Colonic mucosa (tissue), 4 donors: ENCODE measurements around the gene DMD. TPM values are rescaled to one million over a fixed set of nuclear protein-coding genes. Genes with fewer than 3 reads are reported as not detected.

ENCODE experiments used
- DNase-seq: peaks from one replicate; pipeline ENCODE4 v3.0.0-alpha.2; 2020
- H3K27ac ChIP-seq: fragments of 200-600 bp; one replicate; pipeline ENCODE4 v1.8.0; 2021
- H3K27me3 ChIP-seq: fragments of 200-600 bp; one replicate; pipeline ENCODE4 v1.8.0; 2021
- H3K36me3 ChIP-seq: fragments of 200-600 bp; one replicate; pipeline ENCODE4 v1.8.0; 2021
- H3K4me1 ChIP-seq: fragments of 200-600 bp; one replicate; pipeline ENCODE4 v1.8.0; 2021; ENCODE audit warnings: mild to moderate bottlenecking
- H3K4me3 ChIP-seq: fragments of 200-600 bp; one replicate; pipeline ENCODE4 v1.8.0; 2021
- H3K9ac ChIP-seq, 2 donors: one replicate each; pipeline ENCODE4 v1.7.0; 2013; ENCODE audit warnings: control low read depth in 2 of 2, low read depth in 2 of 2, low read length in 2 of 2
- H3K9me3 ChIP-seq: fragments of 200-600 bp; one replicate; pipeline ENCODE4 v1.8.0; 2021
- intact Hi-C: fragments of 100-400 bp; cut with DNase I; formaldehyde crosslinking; loops from one replicate; pipeline ENCODE4 v1.14.1; 2022
- total RNA-seq, 2 donors: library from RNA; stranded (reverse); fragmentation: NEBNext Ultra II Directional in 1 of 2; extraction: Animal tissue kit (Norgen Biotek cat#: 25700) in 1 of 2; gene quantifications; one replicate each; pipeline ENCODE4 v1.2.1, GENCODE V29; 2021
- TF ChIP-seq, protein P1 (sequence below): fragments of 200-600 bp; IDR thresholded peaks from one replicate; pipeline ENCODE4 v1.8.0; 2022; ENCODE audit warnings: antibody characterized with exemption, mild to moderate bottlenecking
- donor health status: healthy.
- donor health status: DM: no; HTN: no; CAD: no.
- donor health status: DM: no; HTN: no; CAD: no.

Gene DMD
- total RNA-seq, 2 donors from 2014 or later, result 7.3 to 24.5 TPM

DNA sequence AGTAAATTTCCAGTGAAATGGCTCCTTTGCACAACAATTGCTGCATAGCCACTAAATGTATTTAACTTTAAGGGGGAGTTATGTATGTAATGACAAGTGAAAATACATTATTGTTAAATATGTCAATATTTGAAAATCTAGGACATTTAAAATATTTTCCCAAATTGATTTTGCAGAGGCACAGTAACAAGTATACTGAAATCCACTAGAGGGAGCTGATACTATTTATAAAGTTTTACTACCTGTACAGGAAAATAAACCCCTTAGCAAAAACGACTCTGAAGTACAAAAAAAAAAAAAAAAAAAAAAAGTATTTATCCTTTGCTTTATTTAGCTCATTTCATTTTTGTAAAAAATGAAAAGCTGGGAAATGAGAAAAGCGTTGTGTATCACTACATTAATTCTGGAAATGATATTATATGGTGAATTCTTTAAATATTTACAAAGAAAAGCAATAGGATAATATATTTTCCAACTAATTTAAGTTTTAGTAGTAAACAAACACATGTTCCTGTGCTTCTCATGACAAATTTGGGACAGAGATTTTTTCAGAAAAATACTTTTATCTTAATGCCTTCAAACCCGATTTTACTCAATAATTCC lies 727.7 kb downstream of the DMD start:
- no peaks in the 10 kb centered on the region for H3K9me3 ChIP-seq
- intact Hi-C loops, result no loop called here
- TF ChIP-seq, protein P1, sequence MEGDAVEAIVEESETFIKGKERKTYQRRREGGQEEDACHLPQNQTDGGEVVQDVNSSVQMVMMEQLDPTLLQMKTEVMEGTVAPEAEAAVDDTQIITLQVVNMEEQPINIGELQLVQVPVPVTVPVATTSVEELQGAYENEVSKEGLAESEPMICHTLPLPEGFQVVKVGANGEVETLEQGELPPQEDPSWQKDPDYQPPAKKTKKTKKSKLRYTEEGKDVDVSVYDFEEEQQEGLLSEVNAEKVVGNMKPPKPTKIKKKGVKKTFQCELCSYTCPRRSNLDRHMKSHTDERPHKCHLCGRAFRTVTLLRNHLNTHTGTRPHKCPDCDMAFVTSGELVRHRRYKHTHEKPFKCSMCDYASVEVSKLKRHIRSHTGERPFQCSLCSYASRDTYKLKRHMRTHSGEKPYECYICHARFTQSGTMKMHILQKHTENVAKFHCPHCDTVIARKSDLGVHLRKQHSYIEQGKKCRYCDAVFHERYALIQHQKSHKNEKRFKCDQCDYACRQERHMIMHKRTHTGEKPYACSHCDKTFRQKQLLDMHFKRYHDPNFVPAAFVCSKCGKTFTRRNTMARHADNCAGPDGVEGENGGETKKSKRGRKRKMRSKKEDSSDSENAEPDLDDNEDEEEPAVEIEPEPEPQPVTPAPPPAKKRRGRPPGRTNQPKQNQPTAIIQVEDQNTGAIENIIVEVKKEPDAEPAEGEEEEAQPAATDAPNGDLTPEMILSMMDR, result no peak
- no peak overlapping the region for H3K27ac ChIP-seq
- no peak overlapping the region for H3K9ac ChIP-seq
- no peaks in the 10 kb centered on the region for H3K27me3 ChIP-seq
- no peaks in the 10 kb centered on the region for H3K4me1 ChIP-seq
- no peaks in the 10 kb centered on the region for H3K36me3 ChIP-seq
- no peak overlapping the region for H3K4me3 ChIP-seq
- DNase-seq, result no peak

DNA sequence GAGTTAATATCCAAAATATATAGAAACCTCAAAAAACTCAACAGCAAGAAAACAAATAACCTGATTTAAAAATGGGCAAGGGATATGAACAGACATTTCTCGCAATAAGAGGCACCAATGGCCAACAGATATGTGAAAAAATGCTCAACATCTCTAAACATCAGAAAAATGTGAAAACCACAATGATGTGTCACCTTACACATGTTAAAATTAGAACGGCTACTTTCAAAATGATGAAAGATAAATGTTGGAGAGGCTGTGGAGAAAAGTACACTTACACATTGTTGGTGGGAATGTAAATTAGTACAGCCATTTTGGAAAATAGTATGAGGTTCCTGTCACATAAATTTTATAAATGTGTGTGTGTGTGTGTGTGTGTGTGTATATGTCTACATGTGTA lies 731.3 kb downstream of the DMD start:
- no peaks in the 10 kb centered on the region for H3K27me3 ChIP-seq
- H3K4me1 ChIP-seq, result no peaks in the 10 kb centered on the region
- H3K27ac ChIP-seq, result no peak overlapping the region
- no peak overlapping the region for H3K4me3 ChIP-seq
- H3K9ac ChIP-seq, result no peak overlapping the region
- TF ChIP-seq, protein P1, result no peak
- no peaks in the 10 kb centered on the region for H3K9me3 ChIP-seq
- intact Hi-C loops, result no loop called here
- no peaks in the 10 kb centered on the region for H3K36me3 ChIP-seq
- no peak for DNase-seq

DNA sequence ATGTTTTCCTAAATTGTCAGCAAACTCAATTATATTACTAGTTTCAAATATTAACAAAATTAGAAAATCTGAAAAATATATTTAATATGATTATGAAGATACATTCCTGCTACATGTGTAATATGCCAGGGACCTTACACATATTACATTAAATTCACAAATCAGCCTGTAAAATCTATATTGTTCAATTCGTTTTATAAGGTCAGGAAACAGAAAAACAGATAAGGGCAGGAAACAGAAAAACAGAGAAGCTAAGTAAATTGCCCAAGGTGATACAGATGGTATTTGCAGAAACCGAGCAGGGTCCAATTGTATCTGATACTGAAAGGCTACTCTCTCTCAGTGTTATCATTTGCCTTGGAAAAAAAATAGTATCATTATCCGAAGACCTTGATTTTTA lies 739.0 kb downstream of the DMD start:
- H3K4me3 ChIP-seq, result no peak overlapping the region
- TF ChIP-seq, protein P1, result no peak
- H3K4me1 ChIP-seq, result no peaks in the 10 kb centered on the region
- DNase-seq, result no peak
- intact Hi-C loops, result no loop called here
- H3K27me3 ChIP-seq, result no peaks in the 10 kb centered on the region
- no peak overlapping the region for H3K27ac ChIP-seq
- H3K9me3 ChIP-seq, result no peaks in the 10 kb centered on the region
- no peak overlapping the region for H3K9ac ChIP-seq
- H3K36me3 ChIP-seq, result no peaks in the 10 kb centered on the region

DNA sequence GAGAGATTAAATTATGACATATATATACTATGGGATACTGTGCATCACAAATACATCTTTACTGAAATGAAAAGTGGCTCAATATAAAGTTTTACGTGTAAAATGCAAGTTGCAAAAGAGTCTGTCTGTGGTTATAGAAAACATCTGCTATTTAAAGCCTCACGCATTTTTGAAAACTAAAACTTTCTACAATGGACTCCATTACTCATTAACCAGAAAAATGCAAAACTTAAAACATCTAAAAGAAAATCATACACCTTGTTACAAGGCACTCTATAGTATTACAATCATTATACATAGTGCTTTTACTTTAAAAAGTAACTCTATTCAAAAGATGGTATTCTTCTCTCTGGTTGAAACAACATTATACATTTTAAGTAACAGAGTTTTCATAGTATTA lies 755.6 kb downstream of the DMD start:
- no peaks in the 10 kb centered on the region for H3K9me3 ChIP-seq
- H3K4me1 ChIP-seq, result no peaks in the 10 kb centered on the region
- no peak overlapping the region for H3K4me3 ChIP-seq
- no peaks in the 10 kb centered on the region for H3K36me3 ChIP-seq
- TF ChIP-seq, protein P1, result no peak
- intact Hi-C loops, result no loop called here
- no peak for DNase-seq
- no peaks in the 10 kb centered on the region for H3K27me3 ChIP-seq
- no peak overlapping the region for H3K9ac ChIP-seq
- no peak overlapping the region for H3K27ac ChIP-seq

DNA sequence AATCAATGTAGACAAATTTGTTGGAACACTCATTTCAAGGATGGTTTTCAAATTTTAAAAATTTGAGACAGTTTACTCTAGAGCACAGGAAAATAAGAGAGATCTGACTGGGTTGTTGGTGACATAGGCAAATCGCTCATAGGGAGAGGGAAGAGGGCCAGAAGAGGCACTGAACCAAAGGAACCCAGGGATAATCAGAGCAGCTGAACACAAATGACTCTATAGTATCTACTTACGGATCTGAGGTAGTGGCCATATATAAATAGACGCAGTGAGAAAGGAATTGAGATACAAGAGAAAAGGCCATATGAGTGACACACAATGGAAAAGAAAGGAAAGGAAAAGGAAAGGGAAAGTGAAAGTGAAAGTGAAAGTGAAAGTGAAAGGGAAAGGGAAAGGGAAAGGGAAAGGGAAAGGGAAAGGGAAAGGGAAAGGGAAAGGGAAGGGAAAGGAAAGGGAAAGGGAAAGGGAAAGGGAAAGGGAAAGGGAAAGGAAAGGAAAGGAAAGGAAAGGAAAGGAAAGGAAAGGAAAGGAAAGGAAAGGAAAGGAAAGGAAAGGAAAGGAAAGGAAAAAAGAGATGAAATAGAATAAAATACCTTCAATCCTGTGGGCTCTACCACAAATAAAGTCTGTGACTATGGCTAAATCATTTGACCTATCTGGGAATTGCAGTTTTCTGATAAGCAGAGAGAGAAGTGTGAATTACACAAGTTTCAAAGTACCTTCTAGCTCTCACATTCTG lies 759.2 kb downstream of the DMD start:
- no peak overlapping the region for H3K27ac ChIP-seq
- no peak overlapping the region for H3K4me3 ChIP-seq
- no peak overlapping the region for H3K9ac ChIP-seq
- H3K9me3 ChIP-seq, result no peaks in the 10 kb centered on the region
- intact Hi-C loops, result no loop called here
- TF ChIP-seq, protein P1, result no peak
- no peaks in the 10 kb centered on the region for H3K4me1 ChIP-seq
- no peak for DNase-seq
- no peaks in the 10 kb centered on the region for H3K36me3 ChIP-seq
- no peaks in the 10 kb centered on the region for H3K27me3 ChIP-seq
